GM21723 (cell line): ENCODE results near the gene GNL2.
"Not testable (repeated sequence)": the region's sequence is repeated elsewhere in the genome, so short reads cannot be mapped to it uniquely, and the experiment has no call there.

Experiments
- ATAC-seq: cut with Tn5 transposase; IDR thresholded peaks from one replicate; pipeline ENCODE4 v1.9.1; 2021; ENCODE audit warnings: mild to moderate bottlenecking, moderate library complexity; ENCODE audit not compliant: unreplicated experiment

The GNL2 gene

GRCh38 chr1:37560401-37561132, 35.2 kb downstream of the GNL2 start:
- no peak for ATAC-seq

GRCh38 chr1:37559957-37560379, 35.8 kb downstream of the GNL2 start:
- not testable (repeated sequence) for ATAC-seq

- ATAC-seq, result no peak
Observed at GRCh38 chr1:37559080-37559479, 36.7 kb downstream of the GNL2 start.

DNA sequence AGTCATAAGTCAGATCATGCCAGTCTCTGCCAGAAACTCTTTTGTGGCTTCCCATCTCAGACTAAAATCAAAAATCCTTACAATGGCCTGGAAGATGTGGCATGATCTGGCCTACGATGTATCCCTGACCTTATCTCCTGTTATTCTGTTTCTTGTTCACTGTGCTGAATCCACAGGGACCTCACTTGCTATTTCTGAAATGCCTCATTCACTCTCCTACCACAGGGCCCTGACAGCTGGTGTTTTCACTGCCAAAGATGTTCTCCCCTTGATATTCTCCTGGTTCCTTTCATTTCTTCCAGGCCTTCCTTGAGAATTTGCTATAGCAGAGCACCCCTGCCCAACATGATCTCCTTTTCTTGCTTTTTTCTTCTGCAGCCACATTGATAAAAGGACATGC, 37.3 kb downstream of the GNL2 start:
- ATAC-seq, result no peak

- ATAC-seq, result no peak
Observed at GRCh38 chr1:37557402-37557801, 38.3 kb downstream of the GNL2 start.

DNA sequence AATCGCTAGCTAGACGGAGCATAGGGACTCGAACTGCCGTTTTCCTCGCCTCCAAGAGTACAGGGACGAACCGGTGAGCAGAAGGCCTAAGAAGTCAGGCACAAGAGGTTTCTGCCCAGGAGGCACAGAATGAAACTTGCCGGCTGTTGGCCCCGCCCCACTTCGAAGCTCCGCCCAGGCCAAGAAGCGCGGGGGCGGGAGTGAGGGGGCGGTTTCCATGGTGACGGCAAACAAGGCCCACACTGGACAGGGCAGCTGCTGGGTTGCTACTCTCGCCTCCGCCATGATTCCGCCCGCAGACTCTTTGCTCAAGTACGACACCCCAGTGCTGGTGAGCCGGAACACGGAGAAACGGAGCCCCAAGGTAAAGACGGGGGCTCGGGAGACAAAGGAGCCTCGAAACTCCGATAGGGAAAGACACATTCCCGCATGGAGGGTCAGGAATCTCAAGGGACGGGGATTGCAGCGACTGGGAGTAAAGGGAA, 39.0 kb downstream of the GNL2 start, which contains the start of gene DNALI1:
Gene DNALI1, plus strand, starts transcription at position 229 of the 485 bp plus-strand sequence. Its CDS starts 55 bp downstream, at position 284.
- ATAC-seq, result no peak

DNA sequence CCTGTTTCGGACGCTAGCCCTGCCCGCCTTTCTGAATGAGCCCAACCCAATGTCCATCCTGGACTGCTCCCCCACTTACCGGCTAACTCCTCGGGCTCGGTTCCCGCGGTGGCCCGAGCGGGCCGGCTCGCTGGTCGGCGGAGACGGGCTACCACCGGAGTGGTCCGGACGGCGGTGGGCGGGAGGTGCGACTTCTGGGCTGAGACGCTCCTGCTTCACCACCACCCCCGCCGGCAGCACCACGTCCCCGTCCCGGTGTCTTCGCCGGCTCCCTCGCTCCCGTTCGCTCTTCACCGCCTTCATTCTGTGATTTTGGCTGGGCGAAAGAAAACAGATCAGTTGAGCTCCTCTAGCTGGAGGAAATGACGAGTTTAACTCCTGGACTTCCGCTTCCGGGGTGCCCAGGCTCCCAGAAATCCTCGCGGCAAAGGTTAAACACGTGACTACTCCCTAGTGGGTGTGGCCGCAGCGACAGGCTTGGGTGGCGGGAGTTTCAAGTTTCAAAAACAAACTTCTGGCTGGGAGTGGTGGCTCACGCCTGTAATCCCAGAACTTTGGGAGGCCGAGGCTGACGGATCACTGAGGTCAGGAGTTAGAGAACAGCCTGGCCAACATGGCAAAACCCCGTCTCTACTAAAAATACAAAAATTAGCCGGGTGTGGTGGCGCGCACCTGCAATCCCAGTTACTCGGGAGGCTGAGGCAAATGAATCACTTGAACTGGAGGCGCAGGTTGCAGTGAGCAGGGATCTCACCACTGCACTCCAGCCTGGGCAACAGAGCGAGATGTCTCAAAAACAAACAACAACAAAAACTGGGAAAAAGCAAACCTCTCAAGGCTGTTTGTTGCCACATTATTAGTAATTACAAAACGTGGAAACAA, 41.6 kb downstream of the GNL2 start, which contains the start of gene SNIP1:
Gene SNIP1, minus strand, starts transcription at position 367 of the 882 bp plus-strand sequence. Its CDS starts 64 bp downstream, at position 303.
- ATAC-seq, result peak; percentile 81

- ATAC-seq, result no peak
Observed at GRCh38 chr1:37553598-37553926, 42.2 kb downstream of the GNL2 start.

DNA sequence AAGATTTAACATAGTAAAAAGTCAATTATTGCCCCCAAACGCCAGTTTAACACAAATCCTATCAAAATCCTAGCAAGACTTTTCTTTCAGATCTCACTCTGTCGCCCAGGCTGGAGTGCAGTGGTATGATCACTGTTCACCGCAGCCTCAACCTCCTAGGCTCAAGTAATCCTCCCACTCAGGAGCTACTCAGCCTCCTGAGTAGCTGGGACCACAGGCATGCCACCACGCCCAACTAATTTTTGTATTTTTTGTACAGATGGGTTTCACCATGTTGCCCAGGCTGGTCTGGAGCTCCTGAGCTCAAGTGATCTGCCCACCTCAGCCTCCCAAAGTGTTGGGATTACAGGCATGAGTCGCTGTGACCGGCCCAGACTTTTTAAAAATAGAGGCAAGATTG, 46.4 kb downstream of the GNL2 start:
- no peak for ATAC-seq

GRCh38 chr1:37545019-37545418, 50.7 kb downstream of the GNL2 start:
- no peak for ATAC-seq

GRCh38 chr1:37544530-37544929, 51.2 kb downstream of the GNL2 start:
- no peak for ATAC-seq

DNA sequence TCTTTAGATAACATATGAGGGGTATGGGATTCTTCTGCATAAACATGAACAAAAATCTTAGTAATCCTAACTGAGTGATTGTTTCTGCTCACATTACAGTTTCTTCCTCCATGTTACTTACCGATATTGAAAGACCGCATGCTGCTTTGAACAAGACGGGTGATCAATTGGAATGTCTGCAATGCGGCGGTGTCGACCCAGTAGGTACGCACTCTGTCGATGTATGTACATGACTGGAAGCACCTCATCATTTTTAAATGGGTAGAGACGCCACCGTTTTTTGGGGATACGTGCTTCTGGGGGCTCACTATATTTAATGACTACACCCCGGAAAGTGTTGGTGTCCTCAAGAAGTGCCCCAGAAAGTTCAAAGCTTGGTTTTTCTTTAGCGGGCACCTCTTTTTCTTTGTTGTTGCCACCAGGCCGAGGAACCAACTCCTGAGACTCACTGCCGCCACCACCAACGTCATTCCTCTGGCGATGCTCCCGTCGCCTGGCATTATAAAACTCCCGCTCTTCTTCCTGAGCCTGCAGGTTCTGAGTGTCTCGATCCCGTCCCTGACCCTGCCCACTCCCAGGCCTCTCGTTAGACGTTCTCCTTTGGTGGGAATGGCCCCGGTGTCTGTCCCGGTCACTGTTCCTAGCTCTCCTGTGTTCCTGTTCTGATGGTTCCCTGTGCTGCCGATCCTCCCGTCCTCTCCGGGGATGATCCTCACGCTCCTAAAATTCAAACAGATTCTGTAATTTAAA, 55.5 kb downstream of the GNL2 start:
- ATAC-seq, result no peak

DNA sequence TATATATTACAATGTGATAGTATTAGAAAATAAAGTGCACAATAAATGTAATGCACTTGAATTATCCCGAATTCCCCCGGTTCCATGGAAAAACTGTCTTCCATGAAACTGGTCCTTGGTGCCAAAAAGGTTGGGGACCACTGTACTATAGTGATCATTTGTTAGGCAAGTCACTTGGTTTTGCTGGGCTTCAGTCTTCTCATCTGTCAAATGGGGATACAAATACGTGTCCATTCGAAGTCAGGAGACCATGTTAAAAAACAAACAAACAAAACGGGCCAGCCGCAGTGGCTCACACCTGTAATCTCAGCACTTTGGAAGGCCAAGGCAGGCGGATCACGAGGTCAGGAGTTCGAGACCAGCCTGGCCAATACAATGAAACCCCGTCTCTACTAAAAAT, 56.6 kb downstream of the GNL2 start:
- not testable (repeated sequence) for ATAC-seq

- ATAC-seq, result no peak
Observed at GRCh38 chr1:37537378-37537777, 58.4 kb downstream of the GNL2 start.

- no peak for ATAC-seq
Observed at GRCh38 chr1:37533317-37534093, 62.2 kb downstream of the GNL2 start.

DNA sequence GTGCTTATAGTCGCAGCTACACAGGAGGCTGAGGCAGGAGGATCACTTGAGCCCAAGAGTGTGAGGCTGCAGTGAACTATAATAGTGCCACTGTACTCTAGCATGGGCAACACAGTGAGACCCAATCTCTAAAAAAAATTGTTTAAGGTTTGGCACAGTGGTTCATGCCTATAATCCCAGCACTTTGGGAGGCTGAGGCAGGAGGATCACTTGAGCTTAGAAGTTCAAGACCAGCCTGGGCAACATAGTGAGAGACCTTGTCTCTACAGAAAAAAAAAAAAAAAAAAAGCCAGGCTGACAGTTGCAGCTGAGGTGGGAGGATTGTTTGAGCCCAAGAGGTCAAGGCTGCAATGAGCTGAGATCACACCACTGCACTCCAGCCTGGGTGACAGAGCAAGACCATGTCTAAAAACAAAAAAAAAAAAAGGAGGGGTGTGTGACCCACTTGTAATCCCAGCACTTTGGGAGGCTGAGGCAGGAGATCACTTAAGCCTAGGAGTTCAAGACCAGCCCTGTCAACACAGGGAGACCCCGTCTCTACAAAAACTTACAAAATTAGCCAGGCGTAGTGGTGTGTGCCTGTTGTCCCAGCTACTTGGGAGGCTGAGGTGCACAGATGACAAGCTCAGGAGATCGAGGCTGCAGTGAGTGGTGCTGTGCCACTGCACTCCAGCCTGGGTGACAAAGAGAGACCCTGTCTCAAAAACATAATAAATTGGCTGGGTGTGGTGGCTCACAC, 63.1 kb downstream of the GNL2 start:
- ATAC-seq, result not testable (repeated sequence)

DNA sequence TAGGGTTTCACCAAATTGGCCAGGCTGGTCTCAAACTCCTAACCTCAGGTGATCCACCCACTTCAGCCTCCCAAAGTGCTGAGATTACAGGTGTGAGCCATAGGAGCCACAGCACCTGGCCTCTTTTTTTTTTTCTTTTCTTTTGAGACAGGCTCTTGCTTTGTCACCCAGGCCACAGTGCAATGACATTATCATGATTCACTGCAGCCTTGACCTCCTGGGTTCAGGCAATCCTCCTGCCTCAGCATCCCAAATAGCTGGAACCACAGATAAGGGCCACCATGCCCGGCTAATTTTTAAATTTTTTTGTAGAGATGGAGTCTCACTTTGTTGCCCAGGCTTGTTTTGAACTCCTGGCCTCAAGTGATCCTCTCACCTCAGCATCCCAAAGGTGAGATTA, 65.8 kb downstream of the GNL2 start:
- not testable (repeated sequence) for ATAC-seq

GRCh38 chr1:37519613-37520012, 76.1 kb downstream of the GNL2 start:
- ATAC-seq, result no peak

- not testable (repeated sequence) for ATAC-seq
Observed at GRCh38 chr1:37518929-37519328, 76.8 kb downstream of the GNL2 start.

- ATAC-seq, result not testable (repeated sequence)
Observed at GRCh38 chr1:37518241-37518640, 77.5 kb downstream of the GNL2 start.
